ENCODE data around the gene LARP6. TPM values are rescaled to one million over a fixed set of nuclear protein-coding genes. Genes with fewer than 3 reads are reported as not detected.

LARP6 gene
- total RNA-seq, 1 experiment from 2014 or later: 53.6 TPM

- intact Hi-C loops (cut with micrococcal nuclease; ENCODE audit: unreplicated experiment): loop anchor here (5.0 kb wide), 1 partner anchor 35 kb away; no protein-coding TSS in a partner anchor
- no peak overlapping the region for H3K27ac ChIP-seq (ENCODE audit: low read depth, low read length, poor library complexity, severe bottlenecking)
- H3K9me3 ChIP-seq (ENCODE audit: low read depth, low read length, poor library complexity, severe bottlenecking): no peaks in the 10 kb centered on the region
- H3K4me3 ChIP-seq (ENCODE audit: low read depth, low read length, poor library complexity, severe bottlenecking): no peak overlapping the region
- no peak for TF ChIP-seq EZH2 (IDR thresholded peaks at IDR 0.05; ENCODE audit: borderline replicate concordance, low read depth, low read length, poor library complexity, severe bottlenecking)
- TF ChIP-seq CTCF (conservative IDR thresholded peaks at IDR 0.05; ENCODE audit: low read depth, low read length): no peak
- H3K27me3 ChIP-seq (replicated peaks; ENCODE audit: insufficient read depth, low read depth, low read length, poor library complexity): no peaks in the 10 kb centered on the region
- peaks cover 32% of the 10 kb centered on the region for H3K4me1 ChIP-seq (ENCODE audit: insufficient read depth, low read length, poor library complexity, severe bottlenecking)
- no peak for DNase-seq (ENCODE audit: low spot score)
- H3K36me3 ChIP-seq (ENCODE audit: insufficient read depth, low read length, poor library complexity, severe bottlenecking): no peaks in the 10 kb centered on the region
- CTCF ChIA-PET: no interaction called here
- POLR2A ChIA-PET (ENCODE audit: low non-redundant PET): no interaction called here
- no TSS peak for BruUV-seq (replicated peaks)
Observed at GRCh38 chr15:70866982-70867641, 13.2 kb upstream of the LARP6 start.

- Histone ChIP-seq H3K4me1 (ENCODE audit: insufficient read depth, low read length, poor library complexity, severe bottlenecking) (peaks cover 15% of the 10 kb centered on the region), H3K36me3 (ENCODE audit: insufficient read depth, low read length, poor library complexity, severe bottlenecking) (no peaks in the 10 kb centered on the region), H3K4me3 (ENCODE audit: low read depth, low read length, poor library complexity, severe bottlenecking) (no peak overlapping the region), H3K27ac (ENCODE audit: low read depth, low read length, poor library complexity, severe bottlenecking) (peak overlapping the region; percentile 24), H3K9me3 (ENCODE audit: low read depth, low read length, poor library complexity, severe bottlenecking) (no peaks in the 10 kb centered on the region), H3K27me3 (replicated peaks; ENCODE audit: insufficient read depth, low read depth, low read length, poor library complexity) (no peaks in the 10 kb centered on the region)
- BruUV-seq (replicated peaks): no TSS peak
- peak; percentile 36 for DNase-seq (ENCODE audit: low spot score)
- intact Hi-C loops (cut with micrococcal nuclease; ENCODE audit: unreplicated experiment): no loop called here
- POLR2A ChIA-PET (ENCODE audit: low non-redundant PET): no interaction called here
- CTCF ChIA-PET: no interaction called here
- no peak for TF ChIP-seq EZH2 (IDR thresholded peaks at IDR 0.05; ENCODE audit: borderline replicate concordance, low read depth, low read length, poor library complexity, severe bottlenecking)
- TF ChIP-seq CTCF (conservative IDR thresholded peaks at IDR 0.05; ENCODE audit: low read depth, low read length): no peak
Observed at GRCh38 chr15:70863450-70864218, 9.7 kb upstream of the LARP6 start.

GRCh38 chr15:70859998-70860397 is 6.0 kb upstream of the LARP6 start:
- Histone ChIP-seq H3K4me3 (ENCODE audit: low read depth, low read length, poor library complexity, severe bottlenecking) (no peak overlapping the region), H3K27ac (ENCODE audit: low read depth, low read length, poor library complexity, severe bottlenecking) (no peak overlapping the region), H3K36me3 (ENCODE audit: insufficient read depth, low read length, poor library complexity, severe bottlenecking) (no peaks in the 10 kb centered on the region), H3K27me3 (replicated peaks; ENCODE audit: insufficient read depth, low read depth, low read length, poor library complexity) (no peaks in the 10 kb centered on the region), H3K4me1 (ENCODE audit: insufficient read depth, low read length, poor library complexity, severe bottlenecking) (peaks cover 18% of the 10 kb centered on the region), H3K9me3 (ENCODE audit: low read depth, low read length, poor library complexity, severe bottlenecking) (no peaks in the 10 kb centered on the region)
- no peak for TF ChIP-seq EZH2 (IDR thresholded peaks at IDR 0.05; ENCODE audit: borderline replicate concordance, low read depth, low read length, poor library complexity, severe bottlenecking)
- TF ChIP-seq CTCF (conservative IDR thresholded peaks at IDR 0.05; ENCODE audit: low read depth, low read length): no peak
- ChIA-PET POLR2A (ENCODE audit: low non-redundant PET) (no interaction called here), CTCF (no interaction called here)
- intact Hi-C loops (cut with micrococcal nuclease; ENCODE audit: unreplicated experiment): no loop called here
- BruUV-seq (replicated peaks): no TSS peak
- DNase-seq (ENCODE audit: low spot score): no peak

All from A673 (cell line).